ENCODE data around the gene MAFG. TPM values are rescaled to one million over a fixed set of nuclear protein-coding genes. Genes with fewer than 3 reads are reported as not detected.

MAFG gene
- total and polyA plus RNA-seq, 2 of the 13 experiments (the other 11 are each of a cell fraction or from before 2014, with no cell fraction given) = 14.5 to 20.0 TPM

DNA sequence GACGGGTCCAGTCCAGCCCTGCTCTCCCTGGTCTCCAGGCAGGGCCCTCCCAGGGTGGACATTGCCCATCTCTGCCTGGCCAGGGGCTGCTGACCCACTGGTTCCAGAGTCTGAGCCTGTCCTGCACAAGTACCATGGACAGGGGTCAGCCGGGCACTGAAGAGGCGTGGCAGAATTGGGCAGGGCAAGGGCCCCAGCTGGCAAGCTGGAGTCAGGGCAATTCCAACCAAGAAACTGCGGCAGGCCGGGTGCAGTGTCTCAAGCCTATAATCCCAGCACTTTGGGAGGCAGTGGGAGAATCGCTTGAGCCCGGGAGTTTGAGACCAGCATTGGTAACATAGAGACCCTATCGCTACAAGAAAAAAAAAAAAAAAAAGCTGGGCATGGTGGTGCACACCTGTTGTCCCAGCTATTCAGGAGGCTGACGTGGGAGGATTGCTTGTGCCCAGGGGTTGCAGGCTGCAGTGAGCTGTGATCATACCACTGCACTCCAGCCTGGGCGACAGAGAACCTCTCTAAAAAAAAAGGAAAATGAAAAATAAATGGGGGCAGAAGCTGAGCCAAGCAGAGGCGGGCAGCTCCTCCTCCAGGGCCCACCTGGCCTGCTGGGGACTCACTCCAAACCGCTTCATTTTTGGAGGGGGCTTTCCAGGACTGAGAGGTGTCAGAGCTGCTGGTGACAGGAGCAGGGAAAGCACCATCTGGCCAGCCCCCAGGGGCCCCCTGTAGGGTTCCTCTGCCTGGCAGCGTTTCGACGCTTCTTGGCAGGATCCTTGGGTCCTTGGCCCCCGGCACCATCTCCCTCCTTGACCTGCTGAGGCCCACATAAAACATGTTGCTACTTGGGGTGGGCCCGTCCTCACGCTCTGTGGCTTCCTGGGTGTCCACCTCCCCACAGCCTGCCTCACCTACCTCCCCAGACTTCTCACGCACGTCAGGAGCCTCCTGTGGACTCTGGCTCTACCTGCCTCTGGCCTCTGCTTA lies 2.9 kb upstream of the MAFG start:
- H3K9ac ChIP-seq (ENCODE audit: insufficient read depth, low read depth, low read length) = no peak overlapping the region
- in situ Hi-C loops (cut with HindIII; ENCODE audit: extremely low pct_ligation_motif_present, low pct_unique_long_range_greater_than_20kb) = no loop called here
- TF ChIP-seq, protein P1, sequence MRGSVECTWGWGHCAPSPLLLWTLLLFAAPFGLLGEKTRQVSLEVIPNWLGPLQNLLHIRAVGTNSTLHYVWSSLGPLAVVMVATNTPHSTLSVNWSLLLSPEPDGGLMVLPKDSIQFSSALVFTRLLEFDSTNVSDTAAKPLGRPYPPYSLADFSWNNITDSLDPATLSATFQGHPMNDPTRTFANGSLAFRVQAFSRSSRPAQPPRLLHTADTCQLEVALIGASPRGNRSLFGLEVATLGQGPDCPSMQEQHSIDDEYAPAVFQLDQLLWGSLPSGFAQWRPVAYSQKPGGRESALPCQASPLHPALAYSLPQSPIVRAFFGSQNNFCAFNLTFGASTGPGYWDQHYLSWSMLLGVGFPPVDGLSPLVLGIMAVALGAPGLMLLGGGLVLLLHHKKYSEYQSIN (CRISPR knock-in tag; IDR thresholded peaks at IDR 0.05; ENCODE audit: borderline replicate concordance) = no peak
- TF ChIP-seq, protein P2, sequence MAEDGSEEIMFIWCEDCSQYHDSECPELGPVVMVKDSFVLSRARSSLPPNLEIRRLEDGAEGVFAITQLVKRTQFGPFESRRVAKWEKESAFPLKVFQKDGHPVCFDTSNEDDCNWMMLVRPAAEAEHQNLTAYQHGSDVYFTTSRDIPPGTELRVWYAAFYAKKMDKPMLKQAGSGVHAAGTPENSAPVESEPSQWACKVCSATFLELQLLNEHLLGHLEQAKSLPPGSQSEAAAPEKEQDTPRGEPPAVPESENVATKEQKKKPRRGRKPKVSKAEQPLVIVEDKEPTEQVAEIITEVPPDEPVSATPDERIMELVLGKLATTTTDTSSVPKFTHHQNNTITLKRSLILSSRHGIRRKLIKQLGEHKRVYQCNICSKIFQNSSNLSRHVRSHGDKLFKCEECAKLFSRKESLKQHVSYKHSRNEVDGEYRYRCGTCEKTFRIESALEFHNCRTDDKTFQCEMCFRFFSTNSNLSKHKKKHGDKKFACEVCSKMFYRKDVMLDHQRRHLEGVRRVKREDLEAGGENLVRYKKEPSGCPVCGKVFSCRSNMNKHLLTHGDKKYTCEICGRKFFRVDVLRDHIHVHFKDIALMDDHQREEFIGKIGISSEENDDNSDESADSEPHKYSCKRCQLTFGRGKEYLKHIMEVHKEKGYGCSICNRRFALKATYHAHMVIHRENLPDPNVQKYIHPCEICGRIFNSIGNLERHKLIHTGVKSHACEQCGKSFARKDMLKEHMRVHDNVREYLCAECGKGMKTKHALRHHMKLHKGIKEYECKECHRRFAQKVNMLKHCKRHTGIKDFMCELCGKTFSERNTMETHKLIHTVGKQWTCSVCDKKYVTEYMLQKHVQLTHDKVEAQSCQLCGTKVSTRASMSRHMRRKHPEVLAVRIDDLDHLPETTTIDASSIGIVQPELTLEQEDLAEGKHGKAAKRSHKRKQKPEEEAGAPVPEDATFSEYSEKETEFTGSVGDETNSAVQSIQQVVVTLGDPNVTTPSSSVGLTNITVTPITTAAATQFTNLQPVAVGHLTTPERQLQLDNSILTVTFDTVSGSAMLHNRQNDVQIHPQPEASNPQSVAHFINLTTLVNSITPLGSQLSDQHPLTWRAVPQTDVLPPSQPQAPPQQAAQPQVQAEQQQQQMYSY (CRISPR knock-in tag; IDR thresholded peaks at IDR 0.05) = no peak
- TF ChIP-seq, protein P3, sequence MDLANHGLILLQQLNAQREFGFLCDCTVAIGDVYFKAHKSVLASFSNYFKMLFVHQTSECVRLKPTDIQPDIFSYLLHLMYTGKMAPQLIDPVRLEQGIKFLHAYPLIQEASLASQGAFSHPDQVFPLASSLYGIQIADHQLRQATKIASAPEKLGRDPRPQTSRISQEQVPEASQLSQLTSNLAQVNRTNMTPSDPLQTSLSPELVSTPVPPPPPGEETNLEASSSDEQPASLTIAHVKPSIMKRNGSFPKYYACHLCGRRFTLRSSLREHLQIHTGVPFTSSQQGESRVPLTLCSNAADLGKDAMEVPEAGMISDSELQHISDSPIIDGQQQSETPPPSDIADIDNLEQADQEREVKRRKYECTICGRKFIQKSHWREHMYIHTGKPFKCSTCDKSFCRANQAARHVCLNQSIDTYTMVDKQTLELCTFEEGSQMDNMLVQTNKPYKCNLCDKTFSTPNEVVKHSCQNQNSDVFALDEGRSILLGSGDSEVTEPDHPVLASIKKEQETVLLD (CRISPR knock-in tag; IDR thresholded peaks at IDR 0.05; ENCODE audit: low read depth) = no peak
- TF ChIP-seq CENPT (CRISPR knock-in tag; IDR thresholded peaks at IDR 0.05; ENCODE audit: low read depth) (no peak), PTBP1 (IDR thresholded peaks at IDR 0.05; ENCODE audit: low read depth, low read length, poor library complexity, severe bottlenecking) (no peak), REL (CRISPR knock-in tag; conservative IDR thresholded peaks at IDR 0.05) (0 out of 2 replicates have a peak, but pooled peaks have one; percentile 24), SNAPC2 (CRISPR knock-in tag; IDR thresholded peaks at IDR 0.05) (no peak), ZFP41 (CRISPR knock-in tag; IDR thresholded peaks at IDR 0.05; ENCODE audit: borderline replicate concordance) (no peak), SMAD9 (CRISPR knock-in tag; IDR thresholded peaks at IDR 0.05) (no peak), ZNF3 (CRISPR knock-in tag; IDR thresholded peaks at IDR 0.05) (no peak), ZSCAN29 (CRISPR knock-in tag; conservative IDR thresholded peaks at IDR 0.05) (no peak)
- TF ChIP-seq, protein P4, sequence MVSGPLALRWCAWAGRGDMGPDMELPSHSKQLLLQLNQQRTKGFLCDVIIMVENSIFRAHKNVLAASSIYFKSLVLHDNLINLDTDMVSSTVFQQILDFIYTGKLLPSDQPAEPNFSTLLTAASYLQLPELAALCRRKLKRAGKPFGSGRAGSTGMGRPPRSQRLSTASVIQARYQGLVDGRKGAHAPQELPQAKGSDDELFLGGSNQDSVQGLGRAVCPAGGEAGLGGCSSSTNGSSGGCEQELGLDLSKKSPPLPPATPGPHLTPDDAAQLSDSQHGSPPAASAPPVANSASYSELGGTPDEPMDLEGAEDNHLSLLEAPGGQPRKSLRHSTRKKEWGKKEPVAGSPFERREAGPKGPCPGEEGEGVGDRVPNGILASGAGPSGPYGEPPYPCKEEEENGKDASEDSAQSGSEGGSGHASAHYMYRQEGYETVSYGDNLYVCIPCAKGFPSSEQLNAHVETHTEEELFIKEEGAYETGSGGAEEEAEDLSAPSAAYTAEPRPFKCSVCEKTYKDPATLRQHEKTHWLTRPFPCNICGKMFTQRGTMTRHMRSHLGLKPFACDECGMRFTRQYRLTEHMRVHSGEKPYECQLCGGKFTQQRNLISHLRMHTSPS (CRISPR knock-in tag; IDR thresholded peaks at IDR 0.05; ENCODE audit: low read depth) = peak; percentile 47; the same call in 1 of the 2 replicates
- TF ChIP-seq, protein P5, sequence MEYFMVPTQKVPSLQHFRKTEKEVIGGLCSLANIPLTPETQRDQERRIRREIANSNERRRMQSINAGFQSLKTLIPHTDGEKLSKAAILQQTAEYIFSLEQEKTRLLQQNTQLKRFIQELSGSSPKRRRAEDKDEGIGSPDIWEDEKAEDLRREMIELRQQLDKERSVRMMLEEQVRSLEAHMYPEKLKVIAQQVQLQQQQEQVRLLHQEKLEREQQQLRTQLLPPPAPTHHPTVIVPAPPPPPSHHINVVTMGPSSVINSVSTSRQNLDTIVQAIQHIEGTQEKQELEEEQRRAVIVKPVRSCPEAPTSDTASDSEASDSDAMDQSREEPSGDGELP (IDR thresholded peaks at IDR 0.05; ENCODE audit: borderline replicate concordance, low read depth) = no peak

More for the DNA sequence above, 2.9 kb upstream of the MAFG start:
- intact Hi-C loops (cut with micrococcal nuclease; ENCODE audit: unreplicated experiment) = no loop called here
- peaks cover 9 to 23% of the 10 kb centered on the region in 2 experiments for H3K36me3 ChIP-seq (replicated peaks in 1 of 2; ENCODE audit: control insufficient read depth in 1 of 2, insufficient read depth in 2 of 2, low read length in 2 of 2)
- 91% methylated on average over 19 of the region's 20 CpGs for WGBS (ENCODE audit: low lambda C conversion rate)
- H3K79me2 ChIP-seq (ENCODE audit: insufficient read depth, low read length) = peaks cover 25% of the 10 kb centered on the region
- no peak overlapping the region for H3K4me2 ChIP-seq (ENCODE audit: low read depth, low read length)
- H2AFZ ChIP-seq (ENCODE audit: low read length) = no peak overlapping the region
- FAIRE-seq (no peak), ATAC-seq (no peak), DNase-seq (ENCODE audit: low spot score) (no peak)
- H3K9me3 ChIP-seq (ENCODE audit: low read length) = no peaks in the 10 kb centered on the region
- H3K27me3 ChIP-seq (ENCODE audit: control insufficient read depth in 1 of 2, insufficient read depth in 2 of 2, low read length in 2 of 2) = no peaks in the 10 kb centered on the region
- H3K4me1 ChIP-seq (ENCODE audit: insufficient read depth, low read length) = peaks cover 50% of the 10 kb centered on the region
- H4K20me1 ChIP-seq (ENCODE audit: insufficient read depth, low read length) = peaks cover 13% of the 10 kb centered on the region
- ChIA-PET POLR2A (interaction anchor here (1.5 kb wide), 1 partner anchor 14 kb away, joined by 5 read pairs; no protein-coding TSS in a partner anchor), CTCF (ENCODE audit: low intra/inter-chr PET ratio, low total read pairs) (no interaction called here)
- H3K4me3 ChIP-seq (replicated peaks in 1 of 3; ENCODE audit: insufficient read depth in 1 of 3, low read depth in 2 of 3, low read length in 3 of 3) = no peak overlapping the region; a peak in 1 of 6 replicates
- BruUV-seq (replicated peaks) = no TSS peak
- H3K27ac ChIP-seq (ENCODE audit: extremely low read length, insufficient read depth, low read length) = no peak overlapping the region

Measured in HepG2 (cell line).